Activated CD8-positive, alpha-beta memory T cell treated with anti-CD3 and anti-CD28 coated beads, Interleukin-2, amount 10 ng/mL, durations not matched to agents 7 days and 5 days (primary cell): ENCODE results near the gene ISLR. TPM values are rescaled to one million over a fixed set of nuclear protein-coding genes. Genes with fewer than 3 reads are reported as not detected.
A peak's percentile ranks its signal among the peaks of the same experiment; 100 is the strongest.

Experiments used
- ATAC-seq: fragments of 150-1000 bp; cut with Tn5 transposase; one replicate; pipeline ENCODE4 v1.10.0; 2021; ENCODE audit warnings: moderate library complexity
- CTCF ChIA-PET: fragments of 350-600 bp; sonication (Branson Sonifier 250); formaldehyde crosslinking; loops from one replicate; lab custom pipeline; 2021; ENCODE audit warnings: antibody characterized with exemption; lab: Charles Lee
- DNase-seq: peaks from one replicate; pipeline ENCODE4 v3.0.0-alpha.2; 2020
- H3K27ac Mint-ChIP-seq: one replicate; pipeline ENCODE4 v1.8.0; 2021; ENCODE audit warnings: mild to moderate bottlenecking, mixed read lengths
- H3K27me3 Mint-ChIP-seq: one replicate; pipeline ENCODE4 v1.8.0; 2021; ENCODE audit warnings: mixed read lengths
- H3K36me3 Mint-ChIP-seq: one replicate; pipeline ENCODE4 v1.8.0; 2021; ENCODE audit warnings: mild to moderate bottlenecking, mixed read lengths
- H3K4me1 Mint-ChIP-seq: one replicate; pipeline ENCODE4 v1.8.0; 2021; ENCODE audit warnings: mixed read lengths
- H3K4me3 Mint-ChIP-seq: one replicate; pipeline ENCODE4 v1.8.0; 2021; ENCODE audit warnings: mild to moderate bottlenecking, moderate library complexity, mixed read lengths
- H3K9me3 Mint-ChIP-seq: one replicate; pipeline ENCODE4 v1.8.0; 2022; ENCODE audit warnings: low read depth, mixed read lengths
- total RNA-seq, 2 experiments: library from RNA; stranded (reverse); gene quantifications; one replicate each; pipeline ENCODE4 v1.2.3, GENCODE V29; 2021

ISLR gene, protein sequence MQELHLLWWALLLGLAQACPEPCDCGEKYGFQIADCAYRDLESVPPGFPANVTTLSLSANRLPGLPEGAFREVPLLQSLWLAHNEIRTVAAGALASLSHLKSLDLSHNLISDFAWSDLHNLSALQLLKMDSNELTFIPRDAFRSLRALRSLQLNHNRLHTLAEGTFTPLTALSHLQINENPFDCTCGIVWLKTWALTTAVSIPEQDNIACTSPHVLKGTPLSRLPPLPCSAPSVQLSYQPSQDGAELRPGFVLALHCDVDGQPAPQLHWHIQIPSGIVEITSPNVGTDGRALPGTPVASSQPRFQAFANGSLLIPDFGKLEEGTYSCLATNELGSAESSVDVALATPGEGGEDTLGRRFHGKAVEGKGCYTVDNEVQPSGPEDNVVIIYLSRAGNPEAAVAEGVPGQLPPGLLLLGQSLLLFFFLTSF
- total RNA-seq = not detected

DNA sequence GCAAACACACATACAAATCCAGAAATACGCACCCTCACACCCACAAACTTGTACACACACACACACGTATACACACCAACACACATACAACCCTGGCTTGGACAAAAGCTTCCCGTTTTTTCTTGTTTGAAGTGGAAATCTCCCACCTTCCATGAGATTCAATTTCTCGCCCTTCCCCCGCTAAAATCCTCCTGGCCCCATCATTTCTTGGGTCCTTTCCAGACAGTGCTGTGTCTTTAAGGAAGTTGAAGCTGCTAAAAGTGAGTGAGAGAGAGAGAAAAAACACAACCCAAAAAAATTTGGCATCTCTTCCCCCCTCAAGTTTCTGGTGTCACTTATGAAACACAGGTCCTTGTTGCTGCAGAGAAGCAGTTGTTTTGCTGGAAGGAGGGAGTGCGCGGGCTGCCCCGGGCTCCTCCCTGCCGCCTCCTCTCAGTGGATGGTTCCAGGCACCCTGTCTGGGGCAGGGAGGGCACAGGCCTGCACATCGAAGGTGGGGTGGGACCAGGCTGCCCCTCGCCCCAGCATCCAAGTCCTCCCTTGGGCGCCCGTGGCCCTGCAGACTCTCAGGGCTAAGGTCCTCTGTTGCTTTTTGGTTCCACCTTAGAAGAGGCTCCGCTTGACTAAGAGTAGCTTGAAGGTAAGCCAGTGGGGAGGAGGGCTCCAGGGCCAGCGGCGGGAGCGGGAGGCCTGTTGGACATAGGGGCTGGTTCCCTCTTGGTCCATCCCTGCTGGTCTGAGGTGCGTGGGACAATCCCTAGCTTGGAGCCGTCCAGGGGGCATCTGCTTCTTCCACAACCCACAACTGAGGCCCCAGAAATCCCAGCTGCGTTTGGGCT, at the start of gene ISLR:
Gene ISLR, plus strand, starts transcription at position 331 of the 839 bp plus-strand sequence. CDS start 1,149 bp downstream, outside the sequence.
- ATAC-seq (no peak), DNase-seq (no peak)
- H3K4me3 Mint-ChIP-seq = no peak within 1 kb of the TSS
- no peaks in the 10 kb centered on the region for H3K4me1 Mint-ChIP-seq
- H3K36me3 Mint-ChIP-seq = no peaks in the 10 kb centered on the region
- H3K27me3 Mint-ChIP-seq = no peaks in the 10 kb centered on the region
- no peak within 1 kb of the TSS for H3K27ac Mint-ChIP-seq
- CTCF ChIA-PET = no interaction called here
- H3K9me3 Mint-ChIP-seq = no peaks in the 10 kb centered on the region

DNA sequence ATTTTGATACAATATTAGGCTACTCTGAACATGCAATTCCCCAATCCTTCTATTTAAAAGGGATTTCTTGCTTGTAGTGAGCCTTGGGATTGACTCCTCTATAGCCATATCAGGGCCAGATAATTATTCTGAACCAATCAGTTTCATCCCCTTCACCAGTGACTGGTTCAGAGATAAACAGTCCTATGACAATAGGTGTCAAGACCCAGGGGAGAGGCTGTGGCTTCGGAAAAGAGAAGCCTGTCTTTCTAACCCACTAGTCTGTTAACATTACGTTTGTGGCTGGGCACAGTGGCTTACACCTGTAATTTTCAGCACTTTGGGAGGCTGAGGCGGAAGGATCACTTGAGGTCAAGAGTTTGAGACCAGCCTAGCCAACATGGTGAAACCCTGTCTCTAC, 49.3 kb upstream of the ISLR start:
- Mint-ChIP-seq H3K36me3 (no peaks in the 10 kb centered on the region), H3K27ac (no peak overlapping the region), H3K9me3 (no peaks in the 10 kb centered on the region), H3K4me3 (no peak overlapping the region), H3K4me1 (peaks cover 12% of the 10 kb centered on the region), H3K27me3 (peaks cover 64% of the 10 kb centered on the region)
- ATAC-seq = no peak
- DNase-seq = no peak
- CTCF ChIA-PET = no interaction called here

DNA sequence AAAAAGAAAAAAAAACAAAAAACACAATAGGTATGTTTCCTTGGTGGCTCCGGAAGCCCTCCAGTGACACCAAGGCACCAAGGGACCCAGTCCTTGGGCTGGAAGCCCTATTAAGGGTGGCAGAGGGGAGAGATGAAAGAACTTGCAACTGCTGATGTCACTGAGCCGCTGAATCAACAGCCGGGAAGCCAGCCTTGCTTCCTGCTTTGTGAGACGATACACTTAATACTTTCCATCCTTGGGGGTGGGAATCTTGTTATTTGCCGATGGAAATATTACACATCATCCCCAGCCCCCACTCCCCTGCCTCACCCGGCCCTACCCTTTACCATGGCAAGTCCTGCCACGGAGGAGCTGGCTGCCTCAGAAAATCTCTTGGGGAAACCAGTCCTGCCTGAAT, 48.8 kb upstream of the ISLR start:
- DNase-seq = no peak

DNA sequence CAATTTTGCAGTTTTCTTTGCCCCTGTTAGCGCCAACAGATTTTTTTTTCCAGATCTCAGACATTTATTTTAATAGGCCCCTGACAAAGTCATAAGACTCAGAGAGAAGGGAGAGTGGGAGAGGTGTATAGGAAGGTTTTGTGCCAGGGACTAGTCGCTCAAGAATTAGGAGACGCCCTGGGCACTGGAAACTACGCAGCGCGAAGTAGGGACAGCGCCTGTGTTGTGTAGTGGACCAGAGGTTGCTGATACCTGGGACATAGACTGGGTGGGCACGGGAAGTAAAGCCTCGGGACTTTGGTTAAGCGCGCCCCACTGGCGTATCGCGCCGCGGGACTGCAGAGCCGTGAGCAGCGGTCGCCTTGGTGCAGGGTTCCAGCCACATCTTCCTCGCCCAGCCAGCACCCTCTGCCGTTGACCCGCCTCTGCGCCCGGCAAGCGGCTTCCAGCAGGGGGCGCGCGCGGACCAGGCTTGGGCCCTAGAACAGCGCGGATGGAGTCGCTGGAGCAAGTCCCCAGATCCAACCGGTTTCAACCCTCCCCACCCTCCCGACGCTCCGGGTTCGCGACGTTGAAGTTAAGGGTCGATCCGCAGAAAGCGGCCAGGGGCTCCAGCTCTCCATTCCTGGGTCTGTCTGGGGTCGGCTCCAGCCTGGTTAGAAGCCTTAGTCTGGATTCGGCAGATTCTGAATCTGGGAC, 46.1 kb upstream of the ISLR start:
- no peaks in the 10 kb centered on the region for H3K36me3 Mint-ChIP-seq
- DNase-seq = peak; percentile 89
- H3K4me3 Mint-ChIP-seq = no peak overlapping the region
- H3K27ac Mint-ChIP-seq = no peak overlapping the region
- H3K4me1 Mint-ChIP-seq = peaks cover 13% of the 10 kb centered on the region
- peaks cover 81% of the 10 kb centered on the region for H3K27me3 Mint-ChIP-seq
- CTCF ChIA-PET = interaction anchor here (1.0 to 3.3 kb wide), 10 partner anchors 79 to 202 kb away, joined by 3 to 25 read pairs (median 5); no protein-coding TSS in a partner anchor
- peak; percentile 95 for ATAC-seq
- H3K9me3 Mint-ChIP-seq = no peaks in the 10 kb centered on the region

More for the DNA sequence above, 48.8 kb upstream of the ISLR start:
- Mint-ChIP-seq H3K4me3 (no peak overlapping the region), H3K4me1 (peaks cover 12% of the 10 kb centered on the region), H3K9me3 (no peaks in the 10 kb centered on the region), H3K36me3 (no peaks in the 10 kb centered on the region), H3K27ac (no peak overlapping the region), H3K27me3 (peaks cover 69% of the 10 kb centered on the region)
- CTCF ChIA-PET = interaction anchor here (2.0 to 2.8 kb wide), 2 partner anchors 183 to 198 kb away, joined by 7 to 16 read pairs; no protein-coding TSS in a partner anchor
- ATAC-seq = no peak

DNA sequence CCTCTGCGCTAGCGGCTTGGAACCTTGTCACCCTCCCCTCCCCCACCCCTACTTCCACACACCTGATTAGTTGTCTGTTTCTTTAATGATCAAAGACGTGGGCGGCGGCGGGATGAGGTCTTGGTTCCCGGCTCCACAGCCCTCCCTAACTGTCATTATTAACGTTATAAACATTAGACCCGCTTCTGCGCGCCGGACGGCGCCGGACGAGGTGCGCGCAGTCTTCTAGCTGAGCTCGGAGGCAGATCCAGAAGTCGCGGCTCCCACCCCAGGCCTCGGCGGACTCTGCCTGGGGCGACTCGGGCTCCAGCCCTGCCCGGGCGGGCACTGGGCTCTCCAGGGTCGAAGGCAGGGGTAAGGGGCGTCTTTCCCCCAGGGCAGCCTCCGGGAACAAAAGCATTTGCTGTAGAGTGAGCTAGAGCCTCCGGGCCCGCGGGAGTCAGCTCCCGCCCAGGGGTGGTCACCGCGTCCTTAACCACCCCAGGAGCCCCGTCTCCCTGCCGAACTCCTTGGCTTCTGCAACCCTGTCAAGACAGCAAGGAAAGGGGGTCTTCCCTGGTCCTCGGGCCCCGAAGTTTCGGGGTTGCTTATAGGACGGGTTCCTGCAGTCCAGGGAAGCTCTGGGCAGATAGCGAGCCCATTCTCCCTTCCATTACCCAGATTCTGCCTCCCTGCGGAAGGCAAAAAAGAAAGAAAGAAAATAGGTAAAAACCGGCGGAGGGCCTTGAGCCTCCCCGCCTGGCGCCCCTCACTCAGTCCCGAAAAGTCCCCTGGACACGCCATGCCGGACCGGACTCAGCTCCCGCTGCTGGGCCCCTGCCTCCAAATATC, 45.3 kb upstream of the ISLR start:
- DNase-seq = no peak
- CTCF ChIA-PET = interaction anchor here (0.7 to 3.3 kb wide), 11 partner anchors 10 to 201 kb away, joined by 3 to 25 read pairs (median 4); no protein-coding TSS in a partner anchor

DNA sequence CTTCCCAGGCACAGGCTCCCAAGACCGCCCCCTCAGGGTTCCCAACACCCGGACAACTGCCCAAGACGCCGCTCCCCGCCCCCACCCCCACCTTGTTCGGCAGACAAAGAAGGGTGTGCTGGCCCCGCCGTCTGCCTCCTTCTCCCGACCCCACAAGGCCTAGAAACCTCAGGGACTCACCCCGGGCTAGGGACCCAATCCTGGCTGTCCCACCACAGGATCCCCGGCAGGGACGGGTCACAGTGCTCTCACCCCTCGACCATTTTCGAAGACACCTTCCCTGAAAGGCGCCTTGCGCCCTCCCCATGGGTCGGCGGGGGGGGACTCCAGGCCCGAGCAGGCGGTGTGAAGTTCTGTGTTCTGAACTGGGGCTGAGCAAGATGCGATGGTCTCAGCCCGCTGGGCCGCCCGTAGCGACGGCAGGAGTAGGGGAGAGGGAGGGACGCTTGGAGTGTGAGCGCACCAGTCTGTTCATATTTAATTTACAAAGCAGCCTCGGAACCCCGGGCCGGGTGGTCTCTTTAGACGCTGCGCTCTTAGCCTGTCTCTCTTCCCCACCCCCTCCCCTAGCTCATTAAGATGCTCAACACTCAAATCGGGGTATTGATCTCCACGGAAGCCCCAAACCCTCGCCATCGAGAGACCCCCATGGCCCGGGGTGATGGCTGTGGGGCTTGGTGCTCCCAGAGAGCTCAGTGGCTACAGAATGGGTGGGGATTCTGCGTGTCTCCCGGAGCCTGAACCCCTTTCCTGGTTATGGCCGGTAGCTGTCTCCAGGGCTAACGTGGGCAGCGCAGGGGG, 44.5 kb upstream of the ISLR start:
- CTCF ChIA-PET = interaction anchor here (0.7 to 3.3 kb wide), 11 partner anchors 9 to 200 kb away, joined by 3 to 25 read pairs (median 4); no protein-coding TSS in a partner anchor

More for the DNA sequence above, 45.3 kb upstream of the ISLR start:
- Mint-ChIP-seq H3K27ac (no peak overlapping the region), H3K9me3 (no peaks in the 10 kb centered on the region), H3K36me3 (no peaks in the 10 kb centered on the region), H3K4me3 (no peak overlapping the region), H3K4me1 (peaks cover 14% of the 10 kb centered on the region), H3K27me3 (peaks cover 83% of the 10 kb centered on the region)
- peak; percentile 14 for ATAC-seq

DNA sequence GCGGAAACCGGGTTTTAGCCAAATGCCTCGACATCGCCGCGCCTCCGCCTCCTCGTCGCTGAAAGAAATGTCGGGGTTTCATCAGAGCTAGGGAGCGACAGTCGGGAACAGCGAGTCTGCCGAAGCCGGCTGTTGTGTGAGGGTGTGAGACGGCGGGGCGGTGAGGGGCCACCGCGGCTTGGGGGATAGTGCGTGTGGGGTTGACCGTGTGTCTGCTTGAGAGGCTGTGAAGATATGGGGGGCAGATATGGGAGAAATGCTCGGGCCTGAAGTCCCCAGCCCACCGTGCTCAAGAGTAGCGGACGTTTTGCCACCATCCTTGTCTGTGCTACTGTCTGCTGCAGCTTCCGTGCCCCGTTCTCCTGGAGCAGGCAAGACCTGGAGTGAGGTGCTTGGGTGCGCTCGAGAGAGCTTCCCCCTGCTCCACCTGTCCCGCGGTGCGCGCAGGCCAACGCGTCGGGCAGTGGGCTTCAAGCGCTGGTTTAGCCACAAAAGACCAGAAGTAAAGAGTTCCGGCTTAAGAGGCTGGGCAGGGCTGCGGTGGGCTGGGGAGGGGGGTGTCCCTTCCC, 43.8 kb upstream of the ISLR start:
- Mint-ChIP-seq H3K4me1 (peaks cover 12% of the 10 kb centered on the region), H3K27me3 (peaks cover 83% of the 10 kb centered on the region), H3K27ac (peak overlapping the region; percentile 5), H3K9me3 (no peaks in the 10 kb centered on the region), H3K4me3 (no peak overlapping the region), H3K36me3 (no peaks in the 10 kb centered on the region)
- DNase-seq (no peak), ATAC-seq (no peak)
- CTCF ChIA-PET = interaction anchor here (0.8 to 3.3 kb wide), 6 partner anchors 174 to 193 kb away, joined by 3 to 25 read pairs (median 12); no protein-coding TSS in a partner anchor

More for the DNA sequence above, 44.5 kb upstream of the ISLR start:
- no peak for ATAC-seq
- peaks cover 12% of the 10 kb centered on the region for H3K4me1 Mint-ChIP-seq
- H3K9me3 Mint-ChIP-seq = no peaks in the 10 kb centered on the region
- H3K36me3 Mint-ChIP-seq = no peaks in the 10 kb centered on the region
- no peak for DNase-seq
- H3K4me3 Mint-ChIP-seq = no peak overlapping the region
- H3K27ac Mint-ChIP-seq = no peak overlapping the region
- peaks cover 84% of the 10 kb centered on the region for H3K27me3 Mint-ChIP-seq

DNA sequence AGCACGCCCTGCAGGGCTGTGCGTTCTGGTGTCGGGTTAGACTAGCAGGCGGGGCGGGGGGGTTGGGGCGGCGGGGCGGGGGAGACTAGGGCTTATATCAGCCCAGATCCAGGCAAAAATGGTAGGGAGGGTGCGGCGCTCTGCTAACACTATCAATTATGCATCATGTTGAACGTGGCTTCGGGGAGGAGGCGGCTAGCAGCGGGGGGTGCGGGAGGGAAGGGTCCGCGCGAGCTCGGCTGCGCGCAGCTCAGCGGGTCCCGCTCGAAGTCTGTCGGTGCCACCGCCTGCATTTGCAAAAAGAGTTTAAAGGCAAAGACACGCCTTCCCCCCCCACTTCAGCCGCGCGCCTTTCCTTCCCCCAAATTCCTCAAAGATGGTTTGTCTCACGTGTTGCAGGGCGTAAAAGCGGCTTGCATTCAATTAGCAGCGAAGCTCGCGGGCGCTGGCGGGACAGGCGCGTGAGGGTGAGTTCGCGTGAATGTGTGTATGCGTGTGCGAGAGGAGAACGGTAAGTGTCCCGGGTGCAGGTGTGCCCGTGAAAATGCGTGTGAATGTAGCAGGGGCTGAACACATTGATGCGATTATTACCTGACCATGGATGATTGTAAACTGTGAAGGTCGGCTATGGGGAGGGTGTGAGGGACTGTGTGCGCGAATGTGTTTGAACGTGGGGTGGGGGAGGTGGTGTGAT, 43.2 kb upstream of the ISLR start, which contains the start of gene ISLR2:
Gene ISLR2, plus strand, starts transcription at position 432 of the 694 bp plus-strand sequence. CDS start 2,169 bp downstream, outside the sequence.
- H3K27me3 Mint-ChIP-seq = peaks cover 83% of the 10 kb centered on the region
- peak within 1 kb of the TSS; percentile 41 for H3K27ac Mint-ChIP-seq
- CTCF ChIA-PET = interaction anchor here (0.9 to 3.3 kb wide), 4 partner anchors 177 to 192 kb away, joined by 3 to 25 read pairs (median 22); no protein-coding TSS in a partner anchor
- H3K9me3 Mint-ChIP-seq = no peaks in the 10 kb centered on the region
- DNase-seq (no peak), ATAC-seq (no peak)
- H3K4me1 Mint-ChIP-seq = peaks cover 15% of the 10 kb centered on the region
- peak within 1 kb of the TSS; percentile 0 for H3K4me3 Mint-ChIP-seq
- no peaks in the 10 kb centered on the region for H3K36me3 Mint-ChIP-seq

DNA sequence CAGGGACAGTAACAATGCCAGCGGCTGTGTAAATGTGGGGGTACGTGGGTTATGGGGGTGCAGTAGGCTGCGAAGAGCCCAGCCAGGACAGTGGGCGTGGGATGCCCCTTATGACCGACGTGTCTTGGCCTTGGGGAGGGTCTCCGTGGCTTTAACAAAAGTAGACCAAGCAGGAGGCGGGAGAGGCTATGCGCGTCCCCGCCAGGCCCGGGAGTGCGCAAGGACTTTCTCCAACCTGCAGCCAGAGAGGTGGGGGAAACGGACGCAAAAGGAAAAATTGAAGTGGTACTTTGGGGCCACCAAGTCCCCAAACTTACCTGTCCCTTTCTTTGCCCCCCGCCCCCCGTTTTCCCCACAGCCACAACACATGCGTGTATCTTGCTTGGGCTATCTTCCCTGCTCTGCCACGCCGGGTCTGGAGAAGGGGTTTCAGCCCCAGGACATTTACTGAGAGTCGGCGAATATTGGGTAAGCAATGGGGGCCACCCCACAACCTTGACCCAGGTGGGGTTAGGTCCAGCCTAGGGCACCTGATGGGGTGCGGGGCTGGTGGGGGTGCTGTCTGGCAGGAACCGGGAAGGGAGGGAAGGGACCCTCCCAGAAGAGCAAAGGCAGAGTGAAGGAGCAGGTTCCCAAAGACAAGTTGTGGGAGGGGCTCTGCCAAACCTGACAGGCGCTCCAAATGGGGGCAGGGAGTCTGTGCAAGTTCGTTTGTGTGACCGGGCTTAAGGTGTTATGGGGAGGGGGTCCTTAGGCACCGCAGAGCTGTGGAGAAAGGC, 42.5 kb upstream of the ISLR start:
- CTCF ChIA-PET = interaction anchor here (0.7 to 5.5 kb wide), 2 partner anchors 167 to 190 kb away, joined by 3 to 29 read pairs; no protein-coding TSS in a partner anchor

More for the DNA sequence above, 42.5 kb upstream of the ISLR start:
- Mint-ChIP-seq H3K27me3 (peaks cover 85% of the 10 kb centered on the region), H3K4me3 (peak overlapping the region; percentile 0), H3K4me1 (peaks cover 18% of the 10 kb centered on the region), H3K27ac (peak overlapping the region; percentile 41), H3K36me3 (no peaks in the 10 kb centered on the region), H3K9me3 (no peaks in the 10 kb centered on the region)
- no peak for DNase-seq
- no peak for ATAC-seq
